ENCODE data around the gene BLTP1.

The BLTP1 gene

GRCh38 chr4:122150931-122151330 is 1.2 kb upstream of the BLTP1 start:
- peak overlapping the region; percentile 83 for H3K4me2 ChIP-seq (ENCODE audit: low read length)
- H3K27me3 ChIP-seq (ENCODE audit: insufficient read depth, low read length) = no peaks in the 10 kb centered on the region
- H3F3A ChIP-seq (ENCODE audit: insufficient read depth, low read length) = no peaks in the 10 kb centered on the region
- H4K20me1 ChIP-seq (ENCODE audit: insufficient read depth, low read length) = no peaks in the 10 kb centered on the region
- H3K79me2 ChIP-seq (ENCODE audit: insufficient read depth, low read length) = no peaks in the 10 kb centered on the region
- H3K9ac ChIP-seq (ENCODE audit: low read length) = no peak overlapping the region
- H3K4me1 ChIP-seq (ENCODE audit: insufficient read depth, low read length, severe bottlenecking) = peaks cover 28% of the 10 kb centered on the region
- no peak overlapping the region for H3K27ac ChIP-seq (ENCODE audit: low read depth, low read length, poor library complexity, severe bottlenecking)
- H3K9me3 ChIP-seq (ENCODE audit: low read length) = no peaks in the 10 kb centered on the region
- H3K4me3 ChIP-seq (ENCODE audit: low read depth, low read length, poor library complexity, severe bottlenecking) = no peak overlapping the region
- no peak for TF ChIP-seq EZH2 (IDR thresholded peaks at IDR 0.05; ENCODE audit: borderline replicate concordance, low read length)
- no peak for TF ChIP-seq CTCF (IDR thresholded peaks at IDR 0.05; ENCODE audit: low read length)
- no peaks in the 10 kb centered on the region; the same call in 1 of the 2 replicates for H3K36me3 ChIP-seq (ENCODE audit: insufficient read depth, low read length)
- no peaks in the 10 kb centered on the region for H3K9me2 ChIP-seq (ENCODE audit: low read depth, low read length)
- H2AFZ ChIP-seq (ENCODE audit: low read length) = no peak overlapping the region; the same call in 1 of the 2 replicates

- Histone ChIP-seq H3K27me3 (ENCODE audit: insufficient read depth, low read length) (no peaks in the 10 kb centered on the region), H3K9me2 (ENCODE audit: low read depth, low read length) (no peaks in the 10 kb centered on the region), H3K9me3 (ENCODE audit: low read length) (0 out of 2 replicates have a peak, but pooled peaks cover under 1% of the 10 kb centered on the region), H3K4me3 (ENCODE audit: low read depth, low read length, poor library complexity, severe bottlenecking) (peak overlapping the region; percentile 97), H3K4me2 (ENCODE audit: low read length) (peak overlapping the region; percentile 83), H3K27ac (ENCODE audit: low read depth, low read length, poor library complexity, severe bottlenecking) (peak overlapping the region; percentile 54), H3K4me1 (ENCODE audit: insufficient read depth, low read length, severe bottlenecking) (peaks cover 28% of the 10 kb centered on the region), H4K20me1 (ENCODE audit: insufficient read depth, low read length) (no peaks in the 10 kb centered on the region), H3K36me3 (ENCODE audit: insufficient read depth, low read length) (peaks cover 7% of the 10 kb centered on the region), H3K79me2 (ENCODE audit: insufficient read depth, low read length) (no peaks in the 10 kb centered on the region), H3F3A (ENCODE audit: insufficient read depth, low read length) (no peaks in the 10 kb centered on the region), H3K9ac (ENCODE audit: low read length) (peak overlapping the region; percentile 84), H2AFZ (ENCODE audit: low read length) (no peak overlapping the region)
- TF ChIP-seq EZH2 (IDR thresholded peaks at IDR 0.05; ENCODE audit: borderline replicate concordance, low read length) = no peak
- TF ChIP-seq CTCF (IDR thresholded peaks at IDR 0.05; ENCODE audit: low read length) = no peak
Observed at GRCh38 chr4:122152711-122153226, 638 bp downstream of the BLTP1 start.

DNA sequence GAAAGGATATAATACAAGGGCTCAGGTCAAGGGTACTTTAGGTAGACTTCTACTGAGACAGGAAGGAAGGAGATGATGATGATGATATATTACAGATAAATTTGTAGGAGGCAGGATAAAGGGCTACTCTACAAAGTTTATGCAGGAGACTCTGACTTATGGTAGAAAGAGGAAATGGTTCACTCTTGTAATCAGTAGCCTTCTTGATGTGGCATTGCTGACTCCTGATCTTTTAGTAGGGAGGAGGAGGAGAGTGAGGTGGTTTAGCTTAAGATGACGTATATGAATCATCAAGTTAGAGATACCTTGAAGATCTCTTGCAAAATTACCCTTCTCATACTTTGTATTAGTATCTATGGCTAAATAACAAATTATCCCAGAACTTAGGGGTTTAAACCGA is 4.7 kb downstream of the BLTP1 start:
- TF ChIP-seq EZH2 (IDR thresholded peaks at IDR 0.05; ENCODE audit: borderline replicate concordance, low read length) (no peak), CTCF (IDR thresholded peaks at IDR 0.05; ENCODE audit: low read length) (no peak)
- Histone ChIP-seq H2AFZ (ENCODE audit: low read length) (no peak overlapping the region), H3K9ac (ENCODE audit: low read length) (no peak overlapping the region), H4K20me1 (ENCODE audit: insufficient read depth, low read length) (no peaks in the 10 kb centered on the region), H3K4me2 (ENCODE audit: low read length) (no peak overlapping the region), H3K9me3 (ENCODE audit: low read length) (0 out of 2 replicates have a peak, but pooled peaks cover 3% of the 10 kb centered on the region), H3K27ac (ENCODE audit: low read depth, low read length, poor library complexity, severe bottlenecking) (no peak overlapping the region), H3F3A (ENCODE audit: insufficient read depth, low read length) (no peaks in the 10 kb centered on the region), H3K4me1 (ENCODE audit: insufficient read depth, low read length, severe bottlenecking) (peaks cover 15% of the 10 kb centered on the region), H3K9me2 (ENCODE audit: low read depth, low read length) (no peaks in the 10 kb centered on the region), H3K79me2 (ENCODE audit: insufficient read depth, low read length) (0 out of 2 replicates have a peak, but pooled peaks cover 4% of the 10 kb centered on the region), H3K4me3 (ENCODE audit: low read depth, low read length, poor library complexity, severe bottlenecking) (no peak overlapping the region), H3K27me3 (ENCODE audit: insufficient read depth, low read length) (no peaks in the 10 kb centered on the region), H3K36me3 (ENCODE audit: insufficient read depth, low read length) (peaks cover 8% of the 10 kb centered on the region)

Data from OCI-LY1 (cell line).